Liver (tissue), 3 donors: ENCODE results near the gene TSPEAR.

Experiments used
- GABPA ChIP-seq, 2 donors: IDR thresholded peaks in 1 of 2; conservative IDR thresholded peaks in 1 of 2; 2 replicates each; pipeline ENCODE4 v1.6.1; 2016; ENCODE audit warnings: antibody characterized with exemption in 2 of 2, mild to moderate bottlenecking in 1 of 2, moderate library complexity in 1 of 2
- TAF1 ChIP-seq: conservative IDR thresholded peaks from 2 replicates; pipeline ENCODE4 v1.6.1; 2016; ENCODE audit warnings: antibody characterized with exemption, mild to moderate bottlenecking
- TF ChIP-seq, protein P1 (sequence below): fragments of 150-350 bp; IDR thresholded peaks from 2 replicates; pipeline ENCODE4 v1.5.1; 2017; ENCODE audit warnings: improper control_type of control experiment, low read depth, low read length; ENCODE audit not compliant: missing input control
- TF ChIP-seq, protein P2 (sequence below): IDR thresholded peaks from 2 replicates; pipeline ENCODE4 v1.6.1; 2016; ENCODE audit warnings: antibody characterized with exemption
- TF ChIP-seq, protein P3 (sequence below): IDR thresholded peaks from 2 replicates; pipeline ENCODE4 v1.6.1; 2016; ENCODE audit warnings: antibody characterized with exemption, mild to moderate bottlenecking
- donor health status: healthy.
- donor health status: healthy.

- no peak for TF ChIP-seq GABPA (IDR thresholded peaks at IDR 0.05 in 1 of 2, conservative IDR thresholded peaks at IDR 0.05 in 1 of 2)
- TF ChIP-seq, protein P1, sequence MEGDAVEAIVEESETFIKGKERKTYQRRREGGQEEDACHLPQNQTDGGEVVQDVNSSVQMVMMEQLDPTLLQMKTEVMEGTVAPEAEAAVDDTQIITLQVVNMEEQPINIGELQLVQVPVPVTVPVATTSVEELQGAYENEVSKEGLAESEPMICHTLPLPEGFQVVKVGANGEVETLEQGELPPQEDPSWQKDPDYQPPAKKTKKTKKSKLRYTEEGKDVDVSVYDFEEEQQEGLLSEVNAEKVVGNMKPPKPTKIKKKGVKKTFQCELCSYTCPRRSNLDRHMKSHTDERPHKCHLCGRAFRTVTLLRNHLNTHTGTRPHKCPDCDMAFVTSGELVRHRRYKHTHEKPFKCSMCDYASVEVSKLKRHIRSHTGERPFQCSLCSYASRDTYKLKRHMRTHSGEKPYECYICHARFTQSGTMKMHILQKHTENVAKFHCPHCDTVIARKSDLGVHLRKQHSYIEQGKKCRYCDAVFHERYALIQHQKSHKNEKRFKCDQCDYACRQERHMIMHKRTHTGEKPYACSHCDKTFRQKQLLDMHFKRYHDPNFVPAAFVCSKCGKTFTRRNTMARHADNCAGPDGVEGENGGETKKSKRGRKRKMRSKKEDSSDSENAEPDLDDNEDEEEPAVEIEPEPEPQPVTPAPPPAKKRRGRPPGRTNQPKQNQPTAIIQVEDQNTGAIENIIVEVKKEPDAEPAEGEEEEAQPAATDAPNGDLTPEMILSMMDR, result no peak
- TF ChIP-seq, protein P2, sequence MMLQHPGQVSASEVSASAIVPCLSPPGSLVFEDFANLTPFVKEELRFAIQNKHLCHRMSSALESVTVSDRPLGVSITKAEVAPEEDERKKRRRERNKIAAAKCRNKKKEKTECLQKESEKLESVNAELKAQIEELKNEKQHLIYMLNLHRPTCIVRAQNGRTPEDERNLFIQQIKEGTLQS, result no peak
- TF ChIP-seq TAF1, result no peak
- TF ChIP-seq, protein P3, sequence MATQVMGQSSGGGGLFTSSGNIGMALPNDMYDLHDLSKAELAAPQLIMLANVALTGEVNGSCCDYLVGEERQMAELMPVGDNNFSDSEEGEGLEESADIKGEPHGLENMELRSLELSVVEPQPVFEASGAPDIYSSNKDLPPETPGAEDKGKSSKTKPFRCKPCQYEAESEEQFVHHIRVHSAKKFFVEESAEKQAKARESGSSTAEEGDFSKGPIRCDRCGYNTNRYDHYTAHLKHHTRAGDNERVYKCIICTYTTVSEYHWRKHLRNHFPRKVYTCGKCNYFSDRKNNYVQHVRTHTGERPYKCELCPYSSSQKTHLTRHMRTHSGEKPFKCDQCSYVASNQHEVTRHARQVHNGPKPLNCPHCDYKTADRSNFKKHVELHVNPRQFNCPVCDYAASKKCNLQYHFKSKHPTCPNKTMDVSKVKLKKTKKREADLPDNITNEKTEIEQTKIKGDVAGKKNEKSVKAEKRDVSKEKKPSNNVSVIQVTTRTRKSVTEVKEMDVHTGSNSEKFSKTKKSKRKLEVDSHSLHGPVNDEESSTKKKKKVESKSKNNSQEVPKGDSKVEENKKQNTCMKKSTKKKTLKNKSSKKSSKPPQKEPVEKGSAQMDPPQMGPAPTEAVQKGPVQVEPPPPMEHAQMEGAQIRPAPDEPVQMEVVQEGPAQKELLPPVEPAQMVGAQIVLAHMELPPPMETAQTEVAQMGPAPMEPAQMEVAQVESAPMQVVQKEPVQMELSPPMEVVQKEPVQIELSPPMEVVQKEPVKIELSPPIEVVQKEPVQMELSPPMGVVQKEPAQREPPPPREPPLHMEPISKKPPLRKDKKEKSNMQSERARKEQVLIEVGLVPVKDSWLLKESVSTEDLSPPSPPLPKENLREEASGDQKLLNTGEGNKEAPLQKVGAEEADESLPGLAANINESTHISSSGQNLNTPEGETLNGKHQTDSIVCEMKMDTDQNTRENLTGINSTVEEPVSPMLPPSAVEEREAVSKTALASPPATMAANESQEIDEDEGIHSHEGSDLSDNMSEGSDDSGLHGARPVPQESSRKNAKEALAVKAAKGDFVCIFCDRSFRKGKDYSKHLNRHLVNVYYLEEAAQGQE, result no peak
Observed at GRCh38 chr21:44702111-44702972, 9.0 kb downstream of the TSPEAR start.
